Measurements from ENCODE around the gene RBMS2.
"Not testable (repeated sequence)": the region's sequence is repeated elsewhere in the genome, so short reads cannot be mapped to it uniquely, and the experiment has no call there.

Gene RBMS2

GRCh38 chr12:56510786-56511185, 10.8 kb upstream of the RBMS2 start:
- TF ChIP-seq CTCF (conservative IDR thresholded peaks at IDR 0.05) = no peak
- no peak overlapping the region for H3K27ac ChIP-seq

- not testable (repeated sequence) for H3K27ac ChIP-seq
- TF ChIP-seq CTCF (conservative IDR thresholded peaks at IDR 0.05) = peak; percentile 42
Observed at GRCh38 chr12:56514014-56514318, 7.7 kb upstream of the RBMS2 start.

GRCh38 chr12:56517854-56518253, 3.8 kb upstream of the RBMS2 start:
- no peak overlapping the region for H3K27ac ChIP-seq
- TF ChIP-seq ZFX (IDR thresholded peaks at IDR 0.05) (no peak), CTCF (conservative IDR thresholded peaks at IDR 0.05) (no peak)

- no peak for TF ChIP-seq ZFX (IDR thresholded peaks at IDR 0.05)
- no peak for TF ChIP-seq CTCF (conservative IDR thresholded peaks at IDR 0.05)
- H3K27ac ChIP-seq = no peak overlapping the region
Observed at GRCh38 chr12:56518570-56518969, 3.0 kb upstream of the RBMS2 start.

- TF ChIP-seq ZFX (IDR thresholded peaks at IDR 0.05) (no peak), CTCF (conservative IDR thresholded peaks at IDR 0.05) (no peak)
- H3K27ac ChIP-seq = no peak overlapping the region
Observed at GRCh38 chr12:56520048-56520447, 1.6 kb upstream of the RBMS2 start.

- no peak overlapping the region for H3K27ac ChIP-seq
Observed at GRCh38 chr12:56520506-56520905, 1.1 kb upstream of the RBMS2 start.

GRCh38 chr12:56521209-56521589, 421 bp upstream of the RBMS2 start:
- H3K27ac ChIP-seq = no peak overlapping the region
- TF ChIP-seq CTCF (conservative IDR thresholded peaks at IDR 0.05) (no peak), ZFX (IDR thresholded peaks at IDR 0.05) (no peak)

More at GRCh38 chr12:56520506-56520905, 1.1 kb upstream of the RBMS2 start:
- TF ChIP-seq ZFX (IDR thresholded peaks at IDR 0.05) (no peak), CTCF (conservative IDR thresholded peaks at IDR 0.05) (no peak)
